Right ventricle myocardium superior (tissue), 1 donor: Measurements from ENCODE around the gene TRIM6. TPM values are rescaled to one million over a fixed set of nuclear protein-coding genes. Genes with fewer than 3 reads are reported as not detected.
"Not testable (repeated sequence)": the region's sequence is repeated elsewhere in the genome, so short reads cannot be mapped to it uniquely, and the experiment has no call there.

Experiments
- ATAC-seq: fragments of 200-7000 bp; cut with Tn5 transposase; one replicate; pipeline ENCODE4 v1.9.1; 2020; ENCODE audit warnings: mild to moderate bottlenecking; ENCODE audit not compliant: poor library complexity
- DNase-seq: peaks from one replicate; pipeline ENCODE4 v3.0.0-alpha.2; 2020
- intact Hi-C: fragments of 100-400 bp; cut with DNase I; formaldehyde crosslinking; loops from one replicate; pipeline ENCODE4 v1.11.2; 2022
- long read RNA-seq: library from polyadenylated mRNA; unstranded; transcript quantifications from one replicate; pipeline ENCODE4 v2.0.0, GENCODE V29; 2021
- total RNA-seq: library from RNA; stranded (reverse); fragmentation: NEBNext Ultra II Directional; extraction: Animal tissue kit (Norgen Biotek cat#: 25700); gene quantifications from one replicate; pipeline ENCODE4 v1.2.1, GENCODE V29; 2021
- donor health status: DM: no; HTN: yes; CAD: no; lungs with severe emphysema.

Gene TRIM6
- 0.91 TPM for total RNA-seq
- long read RNA-seq: 0 reads

- ATAC-seq: peak; percentile 68
- intact Hi-C loops: no loop called here
Measured at GRCh38 chr11:5596607-5597201, at the start of gene TRIM6. Gene TRIM6 (plus strand): TSS chr11:5596637. CDS start chr11:5596898, 261 bp downstream.

DNA sequence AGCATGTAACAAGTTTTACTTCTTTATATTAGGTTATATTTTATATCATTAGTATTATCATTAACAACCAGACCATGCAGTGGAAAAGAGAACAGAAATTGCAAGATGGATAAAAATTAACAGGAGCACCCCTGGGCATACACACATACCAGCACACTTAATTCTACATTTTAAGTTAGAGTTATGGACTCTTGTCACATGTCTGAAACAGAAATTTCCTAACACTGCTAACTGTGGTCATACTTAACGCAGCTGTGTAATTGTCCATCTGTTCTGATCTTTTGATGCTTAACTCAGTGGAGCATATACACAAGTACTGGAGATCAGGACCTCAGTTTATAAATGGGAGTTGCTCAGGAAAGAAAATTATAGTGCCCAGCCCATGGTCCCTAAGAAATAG is 48.5 kb upstream of the TRIM6 start:
- ATAC-seq (no peak), DNase-seq (no peak)
- intact Hi-C loops: no loop called here

More at GRCh38 chr11:5596607-5597201, at the start of gene TRIM6:
- DNase-seq: peak; percentile 66

DNA sequence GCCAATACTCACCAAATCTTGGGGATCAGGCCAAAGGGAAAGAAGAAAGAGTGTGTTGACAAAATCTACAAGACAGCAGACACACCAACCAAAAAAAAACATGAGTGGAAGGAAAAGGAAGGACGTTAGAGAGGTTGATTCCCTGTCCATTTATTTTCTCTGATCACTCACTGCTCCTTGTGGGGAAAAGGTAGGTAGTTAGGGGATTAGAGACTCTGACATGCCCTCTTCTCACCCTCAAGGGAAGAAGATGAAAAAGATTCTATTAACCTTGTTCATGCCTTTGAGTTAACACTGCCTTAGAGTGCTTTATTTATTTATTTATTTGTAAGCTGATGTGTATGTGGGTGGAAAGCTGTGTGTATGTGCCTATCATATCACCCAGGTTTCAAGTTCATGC is 48.0 kb upstream of the TRIM6 start, which contains the start of gene OR52H1:
OR52H1 (minus strand) TSS at position 101 of the 400 bp plus-strand sequence. CDS start 3,035 bp downstream, outside the sequence.
- intact Hi-C loops: no loop called here
- ATAC-seq: no peak
- DNase-seq: no peak

DNA sequence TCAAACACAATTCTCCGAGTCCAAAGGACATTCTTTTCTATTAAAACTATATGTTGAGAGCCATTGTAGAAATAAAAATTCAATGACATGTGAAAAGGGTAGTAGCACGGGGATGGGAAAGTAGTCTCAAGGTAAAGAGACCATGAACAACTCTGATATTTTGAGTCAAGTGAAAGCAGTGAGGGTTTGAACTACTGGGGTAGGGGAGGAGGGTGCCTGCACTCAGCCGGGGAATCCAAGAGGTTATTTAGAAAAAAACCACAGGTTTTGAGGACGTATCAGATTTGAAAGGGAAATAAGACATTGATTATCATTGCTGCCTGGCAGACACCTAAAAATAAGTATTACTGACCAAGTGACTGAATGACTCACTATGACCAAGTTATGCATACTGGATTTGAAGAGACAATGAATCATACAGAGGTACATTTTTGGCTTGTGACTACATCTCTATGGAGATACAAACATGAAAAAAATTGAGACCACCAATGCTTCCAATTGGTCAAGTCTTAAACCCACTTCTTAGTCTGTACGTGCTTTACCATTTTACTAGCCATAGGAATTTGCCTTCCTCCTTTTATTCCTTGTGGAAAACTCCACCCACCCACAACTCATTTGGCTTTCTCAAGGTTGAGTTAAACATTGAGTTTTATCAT is 45.9 kb upstream of the TRIM6 start:
- intact Hi-C loops: no loop called here
- DNase-seq: no peak

DNA sequence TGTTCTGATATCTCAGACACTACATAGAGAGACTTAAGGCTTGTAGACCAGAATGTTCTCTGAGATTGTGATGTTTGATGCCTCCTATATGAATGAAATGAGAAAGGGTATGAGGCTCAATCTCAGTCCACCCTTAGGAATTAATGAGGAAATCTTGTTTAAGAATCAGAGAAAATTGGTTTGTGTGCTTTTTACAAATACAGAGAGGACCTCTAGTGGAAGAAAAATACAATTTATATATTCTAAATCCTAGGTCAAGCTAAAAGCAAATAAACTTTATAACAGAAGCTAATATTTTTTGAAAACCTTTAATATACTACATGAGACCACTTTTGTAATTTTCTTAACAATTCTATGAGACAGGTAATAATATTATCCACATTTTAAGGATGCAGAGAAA is 43.1 kb upstream of the TRIM6 start:
- ATAC-seq (no peak), DNase-seq (no peak)
- intact Hi-C loops: no loop called here

More for the DNA sequence above, 45.9 kb upstream of the TRIM6 start:
- ATAC-seq: no peak

- ATAC-seq (no peak), DNase-seq (no peak)
- intact Hi-C loops: no loop called here
Measured at GRCh38 chr11:5556596-5557188, 39.7 kb upstream of the TRIM6 start.

- no peak for DNase-seq
- intact Hi-C loops: no loop called here
- ATAC-seq: no peak
Measured at GRCh38 chr11:5557751-5558150, 38.7 kb upstream of the TRIM6 start.

DNA sequence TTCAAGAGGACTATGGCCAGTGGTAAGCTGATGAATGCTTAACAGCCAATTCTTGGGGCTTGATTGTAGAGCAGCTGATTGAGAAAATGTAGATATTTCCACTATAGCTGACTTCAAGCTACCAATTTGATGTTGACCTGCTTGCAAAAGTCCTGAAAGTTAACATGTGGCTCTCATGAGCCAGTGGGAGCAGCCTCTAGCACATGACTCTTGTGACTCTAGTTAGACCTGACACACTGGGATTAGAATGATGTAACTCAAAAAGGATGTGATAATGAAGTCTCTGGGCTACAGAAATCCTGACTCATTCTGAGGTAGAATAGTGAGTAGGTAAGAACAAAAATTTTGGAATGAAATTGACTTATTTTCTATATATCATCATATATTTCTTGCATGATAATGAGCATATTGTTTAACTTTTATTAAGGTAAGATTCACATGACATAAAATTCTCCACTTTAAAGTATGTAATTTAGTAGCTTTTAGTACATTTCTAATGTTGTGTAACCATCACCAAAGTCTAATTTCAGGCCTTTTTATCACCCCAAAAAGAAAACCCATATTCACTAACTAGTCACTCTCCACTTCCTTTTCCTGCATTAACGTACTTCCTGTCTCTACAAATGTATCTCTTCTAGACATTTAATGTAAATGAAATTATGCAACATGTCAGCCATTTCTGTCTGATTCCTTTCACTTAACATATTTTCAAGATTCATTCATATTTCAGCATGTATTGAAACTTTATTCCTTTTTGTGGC is 32.0 kb upstream of the TRIM6 start:
- intact Hi-C loops: no loop called here
- DNase-seq (no peak), ATAC-seq (no peak)

- ATAC-seq (no peak), DNase-seq (no peak)
- intact Hi-C loops: no loop called here
Measured at GRCh38 chr11:5574654-5575053, 21.8 kb upstream of the TRIM6 start.

- DNase-seq (no peak), ATAC-seq (no peak)
- intact Hi-C loops: no loop called here
Measured at GRCh38 chr11:5575152-5575551, 21.3 kb upstream of the TRIM6 start.

- DNase-seq (no peak), ATAC-seq (no peak)
- intact Hi-C loops: no loop called here
Measured at GRCh38 chr11:5577101-5577500, 19.3 kb upstream of the TRIM6 start.

- intact Hi-C loops: no loop called here
- no peak for DNase-seq
- no peak for ATAC-seq
Measured at GRCh38 chr11:5580577-5580976, 15.9 kb upstream of the TRIM6 start, which contains the start of gene OR52B6. Gene OR52B6 (plus strand): TSS chr11:5580877. CDS start chr11:5580877, 0 bp downstream.

GRCh38 chr11:5581014-5581413 is 15.4 kb upstream of the TRIM6 start:
- DNase-seq (no peak), ATAC-seq (no peak)
- intact Hi-C loops: no loop called here

DNA sequence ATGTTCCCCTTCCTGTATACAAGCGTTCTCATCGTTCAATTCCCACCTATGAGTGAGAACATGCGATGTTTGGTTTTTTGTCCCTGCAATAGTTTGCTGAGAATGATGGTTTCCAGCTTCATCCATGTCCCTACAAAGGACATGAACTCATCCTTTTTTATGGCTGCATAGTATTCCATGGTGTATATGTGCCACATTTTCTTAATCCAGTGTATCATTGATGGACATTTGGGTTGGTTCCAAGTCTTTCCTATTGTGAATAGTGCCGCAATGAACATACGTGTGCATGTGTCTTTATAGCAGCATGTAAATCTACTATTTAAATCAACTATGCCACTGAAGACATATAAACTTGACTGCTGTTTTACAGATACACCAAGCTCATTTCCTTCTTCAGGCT is 12.0 kb upstream of the TRIM6 start:
- intact Hi-C loops, DNase-seq, ATAC-seq: not testable (repeated sequence)

- intact Hi-C loops, DNase-seq, ATAC-seq: not testable (repeated sequence)
Measured at GRCh38 chr11:5589906-5590305, 6.5 kb upstream of the TRIM6 start.

DNA sequence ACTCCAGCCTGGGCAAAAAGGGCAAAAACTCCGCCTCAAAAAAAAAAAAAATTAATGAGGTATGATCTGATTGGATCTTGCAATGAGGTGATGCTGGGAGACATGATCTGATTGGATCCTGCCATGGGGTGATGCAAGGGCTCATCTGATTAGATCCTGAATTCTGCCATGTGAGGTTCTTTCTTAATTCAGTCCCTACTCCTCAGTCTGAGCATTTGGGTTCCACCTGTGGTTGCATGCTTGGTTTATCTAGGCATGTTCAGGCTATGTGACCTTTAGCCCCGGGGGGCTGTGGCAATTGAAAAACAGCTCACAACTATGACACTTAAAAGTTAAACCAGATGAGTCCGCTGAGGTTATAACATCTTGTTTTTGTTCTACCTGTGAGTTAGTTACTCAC is 4.8 kb upstream of the TRIM6 start:
- DNase-seq: no peak
- intact Hi-C loops: no loop called here
- no peak for ATAC-seq

GRCh38 chr11:5592615-5593014 is 3.8 kb upstream of the TRIM6 start:
- ATAC-seq: no peak
- intact Hi-C loops: no loop called here
- no peak for DNase-seq

DNA sequence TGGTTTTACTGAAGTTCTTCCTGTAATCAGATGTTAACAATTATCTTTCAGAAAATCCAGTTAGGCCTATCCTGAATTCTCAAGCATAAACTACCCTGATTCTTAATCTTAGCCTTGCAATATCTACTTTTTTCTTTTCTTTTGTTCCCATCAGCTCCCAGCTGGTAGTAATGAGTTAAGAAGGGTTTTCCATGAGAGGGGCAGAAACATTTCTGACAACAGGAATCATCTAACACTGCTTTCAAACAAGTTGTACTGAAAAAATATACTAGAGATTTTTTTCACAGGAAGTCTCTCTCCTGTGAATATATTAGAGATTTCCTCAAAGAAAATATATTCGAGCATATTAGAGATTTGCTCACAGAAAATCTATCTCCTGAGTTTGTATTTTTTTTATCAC is 3.3 kb upstream of the TRIM6 start:
- ATAC-seq (no peak), DNase-seq (no peak)
- intact Hi-C loops: no loop called here

GRCh38 chr11:5597953-5598352 is 1.5 kb downstream of the TRIM6 start:
- no peak for DNase-seq
- intact Hi-C loops: no loop called here
- no peak for ATAC-seq
